ENCODE measurements around the gene CD81.
A peak's percentile ranks its signal among the peaks of the same experiment; 100 is the strongest.

DNA sequence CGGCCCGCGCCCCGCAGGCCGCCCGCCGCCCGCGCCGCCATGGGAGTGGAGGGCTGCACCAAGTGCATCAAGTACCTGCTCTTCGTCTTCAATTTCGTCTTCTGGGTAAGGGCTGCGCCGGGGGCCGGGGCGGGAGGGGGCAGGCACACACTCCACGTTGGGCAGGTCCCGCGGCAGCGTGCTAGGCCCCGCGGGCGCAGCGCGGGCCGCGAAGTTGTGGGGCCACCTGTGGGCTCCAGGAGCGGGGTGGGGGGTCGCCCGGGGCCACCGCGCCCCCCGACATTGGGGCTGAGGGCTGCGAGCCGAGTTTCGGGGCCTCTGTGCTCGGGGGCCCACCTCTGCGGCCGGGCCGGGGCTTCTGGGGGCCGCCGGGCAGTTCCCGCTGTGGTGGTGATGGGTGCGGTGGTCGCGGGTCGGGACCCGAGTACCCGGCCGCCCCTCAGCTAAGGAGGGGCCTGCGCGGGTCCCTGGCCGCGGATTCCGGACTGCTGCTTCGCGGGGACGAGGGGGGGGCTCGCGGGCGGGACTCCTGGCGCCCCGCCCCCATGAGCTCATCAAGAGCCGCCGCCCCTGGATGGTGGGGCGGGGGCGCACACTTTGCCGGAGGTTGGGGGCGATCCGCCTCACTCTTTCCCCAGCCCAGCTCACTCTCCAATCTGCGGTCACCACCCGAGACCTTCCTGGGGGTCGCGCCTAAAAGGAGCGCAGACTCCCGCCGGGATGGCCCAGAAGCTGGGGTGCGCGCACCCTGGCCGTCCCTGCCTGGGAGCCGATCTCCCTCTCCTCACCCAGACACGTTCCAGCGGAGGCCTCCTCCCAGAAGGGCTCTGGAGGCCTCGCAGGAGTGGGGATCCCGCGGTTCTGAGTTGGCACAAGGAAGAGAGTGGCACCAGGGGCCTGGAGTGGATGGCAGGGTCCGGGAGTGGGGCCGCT is 667 bp downstream of the CD81 start:
- no peak for TF ChIP-seq CTCF (IDR thresholded peaks at IDR 0.05)
- peak; percentile 69 to 70 for TF ChIP-seq POLR2AphosphoS5 (IDR thresholded peaks at IDR 0.05)
- TF ChIP-seq POLR2A (IDR thresholded peaks at IDR 0.05; ENCODE audit: low read depth) = no peak
- no peak for TF ChIP-seq EP300 (IDR thresholded peaks at IDR 0.05)

All from esophagus muscularis mucosa (tissue), 4 donors.